Left ventricle myocardium inferior (tissue), 1 donor: ENCODE measurements around the gene PJA2. TPM values are rescaled to one million over a fixed set of nuclear protein-coding genes. Genes with fewer than 3 reads are reported as not detected.

Experiments
- DNase-seq: peaks from one replicate; pipeline ENCODE4 v3.0.0-alpha.2; 2020
- H3K27ac ChIP-seq: fragments of 200-600 bp; replicated peaks from 2 replicates; pipeline ENCODE4 v1.8.0; 2021
- H3K27me3 ChIP-seq: fragments of 200-600 bp; 2 replicates; pipeline ENCODE4 v1.8.0; 2021; ENCODE audit warnings: low read depth
- H3K36me3 ChIP-seq: fragments of 200-600 bp; 2 replicates; pipeline ENCODE4 v1.8.0; 2021
- H3K4me1 ChIP-seq: fragments of 200-600 bp; 2 replicates; pipeline ENCODE4 v1.8.0; 2021
- H3K4me3 ChIP-seq: fragments of 200-600 bp; 2 replicates; pipeline ENCODE4 v1.8.0; 2021; ENCODE audit warnings: mild to moderate bottlenecking, moderate library complexity
- H3K9me3 ChIP-seq: fragments of 200-600 bp; replicated peaks from 2 replicates; pipeline ENCODE4 v1.8.0; 2021
- intact Hi-C: fragments of 100-400 bp; cut with micrococcal nuclease; formaldehyde crosslinking; loops from one replicate; pipeline ENCODE4 v1.11.0; 2022
- long read RNA-seq: library from polyadenylated mRNA; unstranded; transcript quantifications from one replicate; pipeline ENCODE4 v2.0.0, GENCODE V29; 2021
- total RNA-seq: library from RNA; stranded (reverse); fragmentation: NEBNext Ultra II Directional; extraction: Animal tissue kit (Norgen Biotek cat#: 25700); gene quantifications from one replicate; pipeline ENCODE4 v1.2.1, GENCODE V29; 2021
- TF ChIP-seq, protein P1 (sequence below): fragments of 200-600 bp; IDR thresholded peaks from 2 replicates; pipeline ENCODE4 v1.8.0; 2021; ENCODE audit warnings: antibody characterized with exemption, mild to moderate bottlenecking, borderline replicate concordance
- donor health status: DM: no; HTN: yes; CAD: no; lungs with severe emphysema.

PJA2 gene, protein sequence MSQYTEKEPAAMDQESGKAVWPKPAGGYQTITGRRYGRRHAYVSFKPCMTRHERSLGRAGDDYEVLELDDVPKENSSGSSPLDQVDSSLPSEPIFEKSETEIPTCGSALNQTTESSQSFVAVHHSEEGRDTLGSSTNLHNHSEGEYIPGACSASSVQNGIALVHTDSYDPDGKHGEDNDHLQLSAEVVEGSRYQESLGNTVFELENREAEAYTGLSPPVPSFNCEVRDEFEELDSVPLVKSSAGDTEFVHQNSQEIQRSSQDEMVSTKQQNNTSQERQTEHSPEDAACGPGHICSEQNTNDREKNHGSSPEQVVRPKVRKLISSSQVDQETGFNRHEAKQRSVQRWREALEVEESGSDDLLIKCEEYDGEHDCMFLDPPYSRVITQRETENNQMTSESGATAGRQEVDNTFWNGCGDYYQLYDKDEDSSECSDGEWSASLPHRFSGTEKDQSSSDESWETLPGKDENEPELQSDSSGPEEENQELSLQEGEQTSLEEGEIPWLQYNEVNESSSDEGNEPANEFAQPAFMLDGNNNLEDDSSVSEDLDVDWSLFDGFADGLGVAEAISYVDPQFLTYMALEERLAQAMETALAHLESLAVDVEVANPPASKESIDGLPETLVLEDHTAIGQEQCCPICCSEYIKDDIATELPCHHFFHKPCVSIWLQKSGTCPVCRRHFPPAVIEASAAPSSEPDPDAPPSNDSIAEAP
- total RNA-seq, result 77.5 TPM
- long read RNA-seq, full-length matches to known transcripts, result 223 of 245 reads
- long read RNA-seq, partial matches to known transcripts, result 8 of 245 reads
- long read RNA-seq, other reads (novel, unspliced or antisense), result 14 of 245 reads

DNA sequence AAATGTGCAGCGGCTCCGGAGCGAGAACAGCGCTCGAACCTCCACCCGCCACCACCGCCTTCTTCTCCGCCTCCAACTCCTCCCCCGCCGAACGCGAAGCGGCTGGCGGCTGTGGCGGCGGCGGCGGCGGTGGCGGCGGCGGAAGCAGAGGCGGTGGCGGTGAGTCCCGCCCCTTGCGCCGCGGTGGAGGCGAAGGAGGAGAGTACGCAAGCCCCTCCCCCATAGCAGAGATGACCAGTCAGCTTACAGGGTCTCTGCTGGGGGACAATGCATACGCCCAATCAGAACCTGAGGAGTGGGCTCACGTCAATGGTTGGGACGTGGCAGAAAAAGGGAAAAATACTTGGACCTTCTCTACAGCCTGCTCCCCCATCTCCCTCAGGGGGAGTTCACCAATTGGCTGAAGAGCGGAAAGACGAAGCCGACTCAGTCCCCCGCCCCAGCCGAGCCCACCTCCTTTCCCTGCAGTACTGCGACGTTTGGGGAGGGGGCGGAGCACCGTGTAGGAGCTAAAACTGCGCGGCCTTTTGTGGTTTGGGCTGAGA, at the start of gene PJA2:
Gene PJA2, minus strand, starts transcription at position 131 of the 545 bp plus-strand sequence. CDS start 26,541 bp downstream, outside the sequence.
- Histone ChIP-seq H3K9me3 (peaks cover 9% of the 10 kb centered on the region), H3K4me3 (peak within 1 kb of the TSS; percentile 82), H3K36me3 (no peaks in the 10 kb centered on the region), H3K27ac (peak within 1 kb of the TSS; percentile 98), H3K4me1 (peaks cover 76% of the 10 kb centered on the region), H3K27me3 (no peaks in the 10 kb centered on the region)
- intact Hi-C loops, result no loop called here
- peak; percentile 99 for DNase-seq
- TF ChIP-seq, protein P1, sequence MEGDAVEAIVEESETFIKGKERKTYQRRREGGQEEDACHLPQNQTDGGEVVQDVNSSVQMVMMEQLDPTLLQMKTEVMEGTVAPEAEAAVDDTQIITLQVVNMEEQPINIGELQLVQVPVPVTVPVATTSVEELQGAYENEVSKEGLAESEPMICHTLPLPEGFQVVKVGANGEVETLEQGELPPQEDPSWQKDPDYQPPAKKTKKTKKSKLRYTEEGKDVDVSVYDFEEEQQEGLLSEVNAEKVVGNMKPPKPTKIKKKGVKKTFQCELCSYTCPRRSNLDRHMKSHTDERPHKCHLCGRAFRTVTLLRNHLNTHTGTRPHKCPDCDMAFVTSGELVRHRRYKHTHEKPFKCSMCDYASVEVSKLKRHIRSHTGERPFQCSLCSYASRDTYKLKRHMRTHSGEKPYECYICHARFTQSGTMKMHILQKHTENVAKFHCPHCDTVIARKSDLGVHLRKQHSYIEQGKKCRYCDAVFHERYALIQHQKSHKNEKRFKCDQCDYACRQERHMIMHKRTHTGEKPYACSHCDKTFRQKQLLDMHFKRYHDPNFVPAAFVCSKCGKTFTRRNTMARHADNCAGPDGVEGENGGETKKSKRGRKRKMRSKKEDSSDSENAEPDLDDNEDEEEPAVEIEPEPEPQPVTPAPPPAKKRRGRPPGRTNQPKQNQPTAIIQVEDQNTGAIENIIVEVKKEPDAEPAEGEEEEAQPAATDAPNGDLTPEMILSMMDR, result peak; percentile 63

DNA sequence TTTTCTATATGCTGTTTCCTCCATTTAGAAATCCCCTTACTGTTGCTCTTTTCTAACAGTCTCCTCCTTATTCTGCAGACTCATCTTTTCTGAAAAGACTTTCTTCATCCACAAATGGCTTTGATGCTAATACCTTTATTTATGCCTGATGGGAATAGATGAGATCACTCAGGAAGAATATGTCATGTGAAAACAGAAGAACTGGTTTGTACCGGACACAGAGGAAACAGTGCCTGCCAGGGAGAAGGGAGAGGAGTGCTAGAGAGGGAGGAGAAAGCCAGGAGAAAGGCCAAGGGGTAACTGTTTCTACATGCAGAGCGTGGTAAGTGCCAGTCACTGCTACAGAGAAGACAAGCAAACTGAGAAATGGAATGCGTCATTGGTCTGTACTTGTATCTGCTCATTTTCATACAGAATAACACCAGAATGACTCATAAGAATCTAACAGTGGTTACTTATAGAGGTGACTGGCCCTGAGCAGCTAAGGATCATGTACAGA, 45.9 kb upstream of the PJA2 start:
- TF ChIP-seq, protein P1, result no peak
- H3K27ac ChIP-seq, result peak overlapping the region; percentile 31
- intact Hi-C loops, result no loop called here
- peaks cover 18% of the 10 kb centered on the region for H3K4me1 ChIP-seq
- no peak overlapping the region for H3K4me3 ChIP-seq
- DNase-seq, result no peak
- H3K36me3 ChIP-seq, result no peaks in the 10 kb centered on the region
- no peaks in the 10 kb centered on the region for H3K27me3 ChIP-seq
- H3K9me3 ChIP-seq, result peaks cover 7% of the 10 kb centered on the region

DNA sequence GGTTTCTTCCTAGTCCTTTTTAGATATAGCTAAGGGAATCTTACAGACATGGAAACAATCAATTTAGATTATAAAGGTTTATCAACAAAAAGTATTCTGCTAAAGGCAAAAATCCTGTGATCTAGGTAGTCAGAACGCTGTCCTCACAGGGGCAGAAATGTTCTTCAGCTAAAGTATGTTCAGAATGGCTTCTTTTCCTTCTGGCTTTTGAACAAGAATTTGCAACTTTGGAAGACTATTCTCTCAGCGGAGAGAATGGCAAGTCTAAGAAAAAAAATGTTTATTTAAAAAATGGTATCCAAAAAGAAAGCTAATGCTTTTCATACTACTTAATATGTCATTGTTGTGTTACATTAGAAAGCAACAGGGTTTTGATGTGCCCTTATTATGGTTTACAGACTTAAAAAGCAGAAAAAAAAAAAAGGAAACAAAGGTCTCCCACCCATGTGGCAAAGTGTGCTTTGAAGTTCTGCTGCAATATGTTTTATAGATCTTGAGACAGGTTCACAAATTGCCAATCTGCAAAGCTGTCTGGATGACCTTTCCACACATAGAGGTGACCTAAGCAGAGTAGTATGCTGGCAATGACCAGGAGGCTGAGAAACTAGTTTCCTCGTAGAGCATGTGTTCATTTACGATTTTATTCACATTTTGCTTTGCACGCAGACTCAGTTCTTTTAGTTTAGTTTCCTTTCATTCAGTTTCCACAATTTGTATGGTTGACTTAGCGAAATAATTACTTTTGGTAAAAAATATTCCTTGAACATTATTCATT, 45.1 kb upstream of the PJA2 start:
- TF ChIP-seq, protein P1, result no peak
- peak overlapping the region; percentile 31 for H3K27ac ChIP-seq
- intact Hi-C loops, result no loop called here
- DNase-seq, result no peak
- peaks cover 7% of the 10 kb centered on the region for H3K9me3 ChIP-seq
- H3K27me3 ChIP-seq, result no peaks in the 10 kb centered on the region
- no peak overlapping the region for H3K4me3 ChIP-seq
- H3K36me3 ChIP-seq, result no peaks in the 10 kb centered on the region
- peaks cover 18% of the 10 kb centered on the region for H3K4me1 ChIP-seq

DNA sequence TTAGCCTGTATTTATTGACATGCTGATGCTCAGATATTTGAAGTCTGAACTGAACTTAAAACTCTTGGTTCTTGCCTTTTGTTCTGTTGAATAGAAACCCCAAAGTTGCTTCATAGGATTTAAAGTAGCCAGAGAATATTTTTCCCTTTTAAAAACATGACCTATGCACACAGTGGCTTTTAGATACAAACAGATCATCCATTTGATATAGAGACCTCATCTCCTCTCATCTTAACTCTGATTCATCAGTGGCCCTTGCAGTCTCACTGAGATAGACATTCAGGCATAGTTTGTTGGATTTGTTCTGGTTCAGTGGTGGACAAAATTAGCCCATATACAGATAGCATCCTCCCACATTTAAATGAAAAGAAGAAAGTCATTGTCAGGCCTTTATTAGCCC, 43.5 kb upstream of the PJA2 start:
- Histone ChIP-seq H3K36me3 (no peaks in the 10 kb centered on the region), H3K4me1 (peaks cover 18% of the 10 kb centered on the region), H3K27me3 (no peaks in the 10 kb centered on the region), H3K4me3 (no peak overlapping the region), H3K27ac (no peak overlapping the region), H3K9me3 (peaks cover 7% of the 10 kb centered on the region)
- TF ChIP-seq, protein P1, result no peak
- DNase-seq, result no peak
- intact Hi-C loops, result no loop called here

DNA sequence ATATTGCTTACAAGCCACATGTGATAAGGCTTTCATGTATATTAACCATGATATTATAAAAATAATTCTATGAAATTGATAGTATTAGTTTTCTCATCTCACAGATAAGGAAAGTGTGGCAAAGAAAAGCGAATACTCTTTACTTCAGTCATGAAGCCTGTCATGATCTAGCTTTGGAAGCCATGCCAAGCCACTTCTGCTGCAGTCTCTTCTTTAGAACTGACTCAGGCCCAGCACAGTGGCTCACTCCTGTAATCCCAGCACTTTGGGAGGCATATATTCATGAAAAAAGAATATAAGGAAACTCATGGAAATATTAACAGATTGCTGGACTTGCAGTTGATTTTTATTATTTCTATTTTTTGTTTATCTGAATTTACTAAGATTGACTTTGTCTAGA, 42.9 kb upstream of the PJA2 start:
- intact Hi-C loops, result no loop called here

More for the DNA sequence above, 42.9 kb upstream of the PJA2 start:
- Histone ChIP-seq H3K27me3 (no peaks in the 10 kb centered on the region), H3K4me1 (peaks cover 18% of the 10 kb centered on the region), H3K36me3 (no peaks in the 10 kb centered on the region), H3K4me3 (no peak overlapping the region), H3K9me3 (peaks cover 5% of the 10 kb centered on the region), H3K27ac (no peak overlapping the region)
- TF ChIP-seq, protein P1, result no peak
- no peak for DNase-seq
